Mammary epithelial cell (primary cell): ENCODE results near the gene RAPGEF2.

ENCODE experiments used
- EZH2 ChIP-seq: IDR thresholded peaks from 2 replicates; pipeline ENCODE4 v1.6.1; 2012; ENCODE audit warnings: low read length, inconsistent platforms, borderline replicate concordance
- TF ChIP-seq, protein P1 (sequence below), 2 donors: IDR thresholded peaks in 1 of 2; conservative IDR thresholded peaks in 1 of 2; 2 replicates each; pipeline ENCODE4 v1.5.1; 2011 to 2012; ENCODE audit warnings: inconsistent platforms in 2 of 2, low read length in 2 of 2, mild to moderate bottlenecking in 2 of 2, control low read depth in 1 of 2, low read depth in 1 of 2; ENCODE audit not compliant: insufficient read depth in 1 of 2; ENCODE audit errors: extremely low read depth in 1 of 2

DNA sequence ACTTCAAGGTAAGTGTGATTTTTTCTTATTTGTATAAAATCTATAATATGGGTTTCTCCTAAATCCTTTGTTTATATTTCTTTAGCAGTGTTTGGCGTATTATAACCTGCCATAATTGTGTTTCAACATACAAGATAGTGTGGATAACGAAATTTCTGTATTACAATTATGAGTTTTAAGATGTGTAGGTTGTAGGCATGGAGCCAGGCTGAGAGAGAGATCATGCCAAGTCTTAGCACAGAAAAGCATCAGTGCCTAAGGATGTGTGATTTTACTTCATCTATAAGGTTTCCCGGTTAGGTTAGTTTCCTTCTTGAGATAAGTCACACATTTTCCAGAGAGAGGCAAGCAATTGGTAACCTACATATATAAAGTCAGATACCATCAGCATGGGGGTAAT, 161.2 kb downstream of the RAPGEF2 start:
- TF ChIP-seq, protein P1, sequence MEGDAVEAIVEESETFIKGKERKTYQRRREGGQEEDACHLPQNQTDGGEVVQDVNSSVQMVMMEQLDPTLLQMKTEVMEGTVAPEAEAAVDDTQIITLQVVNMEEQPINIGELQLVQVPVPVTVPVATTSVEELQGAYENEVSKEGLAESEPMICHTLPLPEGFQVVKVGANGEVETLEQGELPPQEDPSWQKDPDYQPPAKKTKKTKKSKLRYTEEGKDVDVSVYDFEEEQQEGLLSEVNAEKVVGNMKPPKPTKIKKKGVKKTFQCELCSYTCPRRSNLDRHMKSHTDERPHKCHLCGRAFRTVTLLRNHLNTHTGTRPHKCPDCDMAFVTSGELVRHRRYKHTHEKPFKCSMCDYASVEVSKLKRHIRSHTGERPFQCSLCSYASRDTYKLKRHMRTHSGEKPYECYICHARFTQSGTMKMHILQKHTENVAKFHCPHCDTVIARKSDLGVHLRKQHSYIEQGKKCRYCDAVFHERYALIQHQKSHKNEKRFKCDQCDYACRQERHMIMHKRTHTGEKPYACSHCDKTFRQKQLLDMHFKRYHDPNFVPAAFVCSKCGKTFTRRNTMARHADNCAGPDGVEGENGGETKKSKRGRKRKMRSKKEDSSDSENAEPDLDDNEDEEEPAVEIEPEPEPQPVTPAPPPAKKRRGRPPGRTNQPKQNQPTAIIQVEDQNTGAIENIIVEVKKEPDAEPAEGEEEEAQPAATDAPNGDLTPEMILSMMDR (conservative IDR thresholded peaks at IDR 0.05 in 1 of 2, IDR thresholded peaks at IDR 0.05 in 1 of 2; ENCODE audit: extremely low read depth in 1 of 2, insufficient read depth in 1 of 2, low read depth in 1 of 2, low read length in 2 of 2), result no peak
- TF ChIP-seq EZH2, result no peak
